HFF-Myc (cell line): ENCODE measurements around the gene TNS1.

ENCODE experiments used
- DNase-seq: peaks from one replicate; pipeline ENCODE4 v3.0.0-alpha.2; 2011; ENCODE audit warnings: low read depth; ENCODE audit errors: extremely low read depth
- H3K4me3 ChIP-seq: replicated peaks from 2 replicates; pipeline ENCODE4 v1.5.1; 2011; ENCODE audit warnings: low read depth, mild to moderate bottlenecking, control low read depth, low read length
- CTCF ChIP-seq: IDR thresholded peaks from 2 replicates; pipeline ENCODE4 v1.5.1; 2012; ENCODE audit warnings: mild to moderate bottlenecking, low read depth, low read length, control low read depth; ENCODE audit errors: missing control alignments

TNS1 gene

DNA sequence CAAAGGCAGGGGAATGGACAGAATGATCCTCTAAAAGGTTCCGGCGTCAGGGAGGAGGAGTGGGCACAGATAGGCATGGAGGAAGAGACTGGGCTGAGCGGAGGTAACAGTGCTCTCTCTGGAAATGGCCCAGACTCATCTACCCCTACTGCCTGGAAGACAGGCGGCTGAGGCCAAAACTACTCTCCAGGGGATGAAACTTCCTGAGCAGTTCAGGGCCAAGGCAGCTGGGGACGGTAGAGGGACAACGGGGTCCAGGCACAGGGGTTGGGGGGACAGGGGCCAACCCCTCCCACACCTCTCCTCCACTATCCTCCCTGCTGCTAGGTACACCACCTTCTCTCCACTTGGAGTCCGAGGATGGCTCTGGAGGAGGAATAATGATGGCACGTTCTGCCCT lies 94.3 kb downstream of the TNS1 start:
- TF ChIP-seq CTCF, result no peak
- DNase-seq, result no peak
- H3K4me3 ChIP-seq, result no peak overlapping the region

DNA sequence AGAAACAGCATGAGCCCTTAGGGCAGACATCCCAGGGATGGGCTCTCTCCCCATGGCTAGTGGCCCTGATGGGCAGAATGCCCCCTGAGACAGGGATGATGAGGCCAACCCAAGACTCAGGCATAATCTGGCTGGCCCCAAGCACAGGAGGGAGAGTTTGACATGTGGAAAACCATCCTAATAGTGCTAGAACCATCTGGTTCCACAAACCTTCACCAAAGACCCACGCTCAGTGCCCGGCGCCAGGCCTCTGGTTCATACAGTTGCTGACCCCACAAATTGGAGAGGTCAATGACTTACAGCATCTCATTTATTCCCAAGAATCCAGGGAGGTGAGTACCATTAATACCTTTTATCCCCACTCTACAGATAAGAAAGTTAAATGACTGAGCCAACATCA lies 95.5 kb downstream of the TNS1 start:
- no peak overlapping the region for H3K4me3 ChIP-seq
- no peak for DNase-seq
- TF ChIP-seq CTCF, result no peak

DNA sequence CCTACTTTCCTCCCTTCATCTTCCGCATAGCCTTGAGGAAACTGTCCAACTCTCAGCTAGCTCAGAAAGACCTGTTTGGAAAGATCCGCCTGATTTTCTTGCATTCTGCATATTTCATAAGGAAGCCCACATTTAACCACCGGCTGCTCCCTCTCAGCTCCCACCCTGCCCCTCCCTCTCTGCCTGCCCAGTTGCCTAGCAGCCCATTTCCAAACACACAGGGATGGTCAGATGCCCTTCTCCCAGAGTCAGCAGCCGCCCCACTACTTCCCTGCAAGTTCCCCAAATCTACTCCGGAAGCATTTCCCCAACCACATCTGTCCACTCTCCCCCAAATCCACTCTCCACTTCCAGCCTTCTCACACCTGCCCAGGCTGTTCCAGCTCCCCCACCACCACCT lies 96.0 kb downstream of the TNS1 start:
- no peak for DNase-seq
- TF ChIP-seq CTCF, result no peak
- H3K4me3 ChIP-seq, result no peak overlapping the region

- DNase-seq, result no peak
- no peak overlapping the region for H3K4me3 ChIP-seq
- TF ChIP-seq CTCF, result no peak
Measured at GRCh38 chr2:217905896-217906295, 96.9 kb downstream of the TNS1 start.

DNA sequence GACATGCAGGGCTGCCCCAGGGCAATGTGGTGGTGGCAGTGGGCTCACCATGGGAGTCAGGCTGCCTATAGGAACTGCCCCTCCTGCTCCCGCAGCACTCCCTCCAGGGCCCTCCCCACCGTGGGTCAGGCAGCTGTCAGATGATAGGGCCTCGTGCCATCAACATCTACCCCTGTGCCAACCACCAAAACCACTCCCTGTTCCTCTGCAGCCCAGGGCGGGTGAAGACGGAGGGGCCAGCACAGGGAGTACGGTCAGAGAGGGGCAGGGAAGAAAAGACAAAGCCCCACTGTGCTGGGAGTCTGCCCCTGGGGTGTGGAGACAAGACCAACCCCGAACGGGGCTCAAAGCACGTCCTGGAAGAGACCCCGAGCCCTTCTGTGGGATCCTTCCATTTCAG lies 97.4 kb downstream of the TNS1 start:
- DNase-seq, result no peak
- TF ChIP-seq CTCF, result no peak
- H3K4me3 ChIP-seq, result no peak overlapping the region

DNA sequence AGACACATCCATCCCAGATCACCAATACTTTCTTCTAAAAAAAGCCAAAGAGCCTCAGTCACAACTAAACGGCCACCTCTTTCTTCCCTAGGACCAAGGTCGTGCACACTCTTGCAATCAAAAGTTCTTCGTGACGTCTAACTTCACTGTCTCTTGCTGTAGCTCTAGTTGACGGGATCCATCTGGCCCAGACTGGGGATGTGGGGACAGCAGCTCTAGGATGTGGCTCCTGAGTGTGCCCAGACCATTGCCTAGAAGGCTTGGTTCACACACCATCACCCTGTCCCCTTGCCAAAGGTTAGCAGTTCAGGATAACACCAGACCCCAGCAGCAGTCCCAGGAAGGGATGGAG lies 98.2 kb downstream of the TNS1 start:
- H3K4me3 ChIP-seq, result no peak overlapping the region
- TF ChIP-seq CTCF, result no peak
- no peak for DNase-seq

DNA sequence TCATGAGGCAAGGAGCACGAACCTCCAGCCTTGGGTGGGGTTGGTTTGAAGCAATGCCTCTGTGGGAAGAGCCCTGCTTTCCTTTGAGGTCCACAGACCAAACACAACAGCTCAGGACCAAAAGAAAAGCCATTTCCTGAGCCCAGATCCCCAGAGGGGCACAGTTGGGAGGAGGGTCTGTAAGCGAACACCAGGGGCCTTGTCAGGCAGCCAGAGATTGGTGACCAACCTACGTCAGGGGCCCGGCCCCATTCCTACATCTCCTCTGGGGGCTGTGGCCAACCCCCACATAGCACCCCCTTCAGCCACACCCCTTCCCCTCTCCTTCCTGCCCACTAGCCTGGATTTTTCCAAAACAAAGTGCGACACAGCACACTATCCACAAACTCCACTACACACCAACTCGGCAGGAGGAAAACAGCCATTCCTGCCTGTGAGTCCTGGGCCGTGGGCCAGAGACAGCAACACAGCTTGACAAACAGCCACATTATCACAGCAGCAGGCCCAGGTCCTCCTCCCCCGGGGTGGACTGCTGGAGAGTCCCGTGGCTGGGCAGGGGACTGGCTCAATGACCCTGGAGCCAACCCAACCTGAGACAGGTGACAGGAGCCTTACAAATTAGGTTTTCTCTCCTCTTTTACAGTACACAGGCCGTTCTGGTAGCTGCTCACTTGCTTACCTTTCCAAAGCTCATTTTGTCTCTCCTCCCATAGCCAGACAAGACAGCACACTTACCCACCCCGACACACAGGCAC lies 98.8 kb downstream of the TNS1 start:
- no peak for TF ChIP-seq CTCF
- no peak for DNase-seq
- no peak overlapping the region for H3K4me3 ChIP-seq
